Germinal center (tissue), 1 donor: Measurements from ENCODE around the gene XIST.
"Not testable (repeated sequence)": the region's sequence is repeated elsewhere in the genome, so short reads cannot be mapped to it uniquely, and the experiment has no call there.

Experiments
- DNase-seq: peaks from one replicate; pipeline ENCODE4 v3.0.0; 2012; ENCODE audit warnings: mixed read lengths, low spot score

XIST gene

GRCh38 chrX:73804109-73804508 lies 48.4 kb downstream of the XIST start:
- DNase-seq = not testable (repeated sequence)

- no peak for DNase-seq
These were observed 52.6 kb downstream of the XIST start for GRCh38 chrX:73799888-73800287.

DNA sequence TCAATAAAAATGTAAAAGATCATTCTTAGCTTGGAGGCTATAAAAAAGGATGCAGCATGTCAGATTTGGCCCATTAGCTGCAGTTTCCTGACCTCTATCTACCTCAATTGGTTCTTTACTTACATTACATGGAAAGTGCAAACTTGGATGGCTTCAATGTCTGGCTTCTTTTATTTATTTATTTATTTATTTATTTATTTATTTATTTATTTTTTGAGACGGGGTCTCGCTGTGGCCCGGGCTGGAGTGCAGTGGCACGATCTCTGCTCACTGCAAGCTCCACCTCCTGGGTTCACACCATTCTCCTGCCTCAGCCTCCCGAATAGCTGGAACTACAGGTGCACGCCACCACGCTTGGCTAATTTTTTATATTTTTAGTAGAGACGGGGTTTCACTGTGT lies 60.0 kb downstream of the XIST start:
- DNase-seq = not testable (repeated sequence)

DNA sequence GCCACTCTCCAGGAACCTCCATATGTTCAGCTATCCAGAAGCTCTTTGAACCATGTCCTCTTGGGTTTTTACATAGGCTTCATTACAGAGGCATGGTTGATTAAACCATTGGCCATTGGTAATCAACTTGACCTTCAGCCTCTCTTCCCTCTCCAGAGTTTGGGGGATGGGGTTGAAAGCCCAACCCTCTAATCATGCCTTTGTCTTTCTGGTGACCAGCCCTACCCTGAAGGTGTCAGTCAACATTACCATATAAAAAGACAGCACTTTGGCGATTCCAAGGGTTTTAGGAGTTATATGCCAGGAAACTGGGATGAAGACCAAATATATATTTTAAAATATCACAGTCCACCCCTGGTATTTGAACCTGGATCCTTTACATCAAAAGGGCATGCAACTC lies 67.0 kb downstream of the XIST start:
- DNase-seq = no peak
